Liver (tissue), 3 donors: ENCODE results near the gene OSGIN1.

Experiments
- CTCF ChIP-seq: fragments of 150-350 bp; IDR thresholded peaks from 2 replicates; pipeline ENCODE4 v1.5.1; 2017; ENCODE audit warnings: improper control_type of control experiment, low read depth, low read length; ENCODE audit not compliant: missing input control
- GABPA ChIP-seq, 2 donors: IDR thresholded peaks in 1 of 2; conservative IDR thresholded peaks in 1 of 2; 2 replicates each; pipeline ENCODE4 v1.6.1; 2016; ENCODE audit warnings: antibody characterized with exemption in 2 of 2, mild to moderate bottlenecking in 1 of 2, moderate library complexity in 1 of 2
- MAX ChIP-seq: IDR thresholded peaks from 2 replicates; pipeline ENCODE4 v1.6.1; 2016; ENCODE audit warnings: antibody characterized with exemption
- REST ChIP-seq: IDR thresholded peaks from 2 replicates; pipeline ENCODE4 v1.6.1; 2016; ENCODE audit warnings: antibody characterized with exemption, mild to moderate bottlenecking
- RXRA ChIP-seq, 2 donors: IDR thresholded peaks; 2 replicates each; pipeline ENCODE4 v1.6.1; 2017 to 2018; ENCODE audit warnings: antibody characterized with exemption in 2 of 2, mild to moderate bottlenecking in 1 of 2
- TAF1 ChIP-seq: conservative IDR thresholded peaks from 2 replicates; pipeline ENCODE4 v1.6.1; 2016; ENCODE audit warnings: antibody characterized with exemption, mild to moderate bottlenecking
- ZBTB33 ChIP-seq: IDR thresholded peaks from 2 replicates; pipeline ENCODE4 v1.6.1; 2016; ENCODE audit warnings: antibody characterized with exemption
- donor health status: healthy.
- donor health status: healthy.

GRCh38 chr16:83966153-83966696 lies 13.2 kb downstream of the OSGIN1 start:
- no peak for TF ChIP-seq REST
- TF ChIP-seq CTCF = no peak
- TF ChIP-seq MAX = no peak
- TF ChIP-seq GABPA (IDR thresholded peaks at IDR 0.05 in 1 of 2, conservative IDR thresholded peaks at IDR 0.05 in 1 of 2) = no peak
- TF ChIP-seq ZBTB33 = no peak
- TF ChIP-seq RXRA (IDR thresholded peaks at IDR 0.05) = no peak
- TF ChIP-seq TAF1 = no peak
